HG03025 (cell line): ENCODE results near the gene LYPD6B.
A peak's percentile ranks its signal among the peaks of the same experiment; 100 is the strongest.

Experiments used
- ATAC-seq: cut with Tn5 transposase; IDR thresholded peaks from one replicate; pipeline ENCODE4 v1.9.1; 2021; ENCODE audit warnings: mild to moderate bottlenecking, moderate library complexity; ENCODE audit not compliant: unreplicated experiment, low FRiP score

The LYPD6B gene

GRCh38 chr2:149152469-149152953 lies 114.0 kb downstream of the LYPD6B start:
- ATAC-seq: no peak

DNA sequence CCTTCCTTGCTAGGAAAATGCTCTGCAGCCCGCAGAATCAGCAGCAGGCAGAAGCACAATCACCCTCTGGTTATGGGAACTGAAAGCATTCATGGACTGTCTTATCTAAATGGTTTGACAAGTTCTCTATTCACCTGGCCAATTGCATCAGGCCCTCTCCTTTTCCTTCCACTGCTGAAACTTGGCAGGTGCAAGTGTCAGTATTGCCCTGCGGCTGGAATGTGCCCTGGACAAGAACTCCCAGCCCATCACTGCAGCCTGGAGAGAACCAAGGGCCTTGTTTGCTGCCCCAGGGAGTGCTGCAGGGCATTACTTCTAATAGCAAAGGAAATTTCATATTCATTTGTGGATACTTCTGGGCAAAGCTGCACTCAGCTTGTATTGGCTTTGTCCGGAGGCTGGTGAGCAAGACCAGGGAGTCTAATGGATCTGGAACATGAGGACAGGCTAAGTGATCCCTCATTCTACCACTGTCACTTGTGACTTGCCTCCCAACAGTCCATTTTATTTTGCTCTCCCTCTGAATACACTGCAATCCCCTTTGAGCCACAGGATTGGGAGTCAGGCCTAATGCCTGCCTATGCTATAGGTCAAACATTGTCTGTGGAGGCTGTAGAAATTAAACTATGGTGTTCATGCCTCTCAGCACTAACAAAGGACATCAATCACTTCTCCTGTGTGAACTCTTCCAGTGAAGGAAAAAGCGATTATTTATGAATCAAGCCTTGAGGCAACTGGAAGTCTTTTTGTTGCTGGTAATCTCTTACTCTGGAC lies 116.9 kb downstream of the LYPD6B start:
- no peak for ATAC-seq

- no peak for ATAC-seq
Observed at GRCh38 chr2:149155988-149156387, 117.5 kb downstream of the LYPD6B start.

DNA sequence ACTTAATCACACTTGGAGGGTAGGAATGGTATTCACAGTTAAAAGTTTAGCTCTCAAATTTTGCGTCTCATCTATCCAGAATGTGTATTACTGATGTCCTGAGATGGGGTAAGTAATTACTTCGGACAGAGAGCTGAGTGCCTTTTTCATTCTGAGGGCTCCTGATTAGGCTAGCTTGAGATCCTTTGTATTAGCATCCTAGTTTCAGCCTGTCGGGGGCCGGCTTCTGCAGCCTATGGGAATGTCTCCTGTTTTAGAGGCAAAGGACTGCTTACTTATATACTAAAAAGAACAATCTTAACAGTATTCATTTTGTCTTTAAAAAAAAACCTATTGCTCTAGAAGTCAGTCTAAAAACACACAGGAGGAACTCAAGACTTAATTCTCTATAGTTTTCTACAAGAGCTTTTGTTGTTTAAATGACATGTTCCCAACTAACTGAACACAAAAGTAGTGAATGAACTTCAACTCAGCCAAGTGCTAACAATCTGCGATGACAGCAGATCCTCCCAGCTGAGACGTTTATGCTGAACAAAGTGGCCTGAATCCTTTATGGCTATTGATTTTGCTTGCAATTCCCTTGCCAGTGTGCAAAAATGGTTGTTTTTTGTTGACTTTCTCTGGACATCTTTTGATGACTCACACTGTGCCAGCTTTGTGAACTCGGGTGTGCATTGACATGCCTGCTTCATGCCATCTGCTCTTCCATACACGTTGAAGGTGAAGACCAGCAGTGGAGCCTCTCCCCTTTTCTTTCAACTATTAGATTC lies 118.7 kb downstream of the LYPD6B start:
- ATAC-seq: no peak

DNA sequence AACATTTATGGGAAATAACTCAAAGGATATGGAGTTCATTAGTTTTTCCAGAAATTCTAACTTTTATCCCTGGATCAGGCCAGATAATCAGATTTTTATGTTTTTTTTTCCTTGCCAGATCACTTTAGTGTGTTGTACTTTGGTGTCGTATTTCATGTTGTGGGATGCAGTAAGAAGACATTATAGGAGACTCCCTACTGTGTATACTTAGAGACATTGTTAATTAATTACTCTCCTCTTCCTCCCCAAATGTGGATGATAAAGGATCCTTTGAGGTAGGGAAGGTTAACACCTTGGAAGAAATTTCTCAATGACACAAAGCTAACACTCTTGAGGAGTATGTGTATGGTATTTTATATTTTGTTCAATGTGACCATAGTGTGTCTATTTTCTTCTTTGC lies 120.5 kb downstream of the LYPD6B start:
- ATAC-seq: no peak

GRCh38 chr2:149160195-149160594 lies 121.7 kb downstream of the LYPD6B start:
- ATAC-seq: no peak

- ATAC-seq: peak; percentile 100
Observed at GRCh38 chr2:149160701-149161217, 122.3 kb downstream of the LYPD6B start.

DNA sequence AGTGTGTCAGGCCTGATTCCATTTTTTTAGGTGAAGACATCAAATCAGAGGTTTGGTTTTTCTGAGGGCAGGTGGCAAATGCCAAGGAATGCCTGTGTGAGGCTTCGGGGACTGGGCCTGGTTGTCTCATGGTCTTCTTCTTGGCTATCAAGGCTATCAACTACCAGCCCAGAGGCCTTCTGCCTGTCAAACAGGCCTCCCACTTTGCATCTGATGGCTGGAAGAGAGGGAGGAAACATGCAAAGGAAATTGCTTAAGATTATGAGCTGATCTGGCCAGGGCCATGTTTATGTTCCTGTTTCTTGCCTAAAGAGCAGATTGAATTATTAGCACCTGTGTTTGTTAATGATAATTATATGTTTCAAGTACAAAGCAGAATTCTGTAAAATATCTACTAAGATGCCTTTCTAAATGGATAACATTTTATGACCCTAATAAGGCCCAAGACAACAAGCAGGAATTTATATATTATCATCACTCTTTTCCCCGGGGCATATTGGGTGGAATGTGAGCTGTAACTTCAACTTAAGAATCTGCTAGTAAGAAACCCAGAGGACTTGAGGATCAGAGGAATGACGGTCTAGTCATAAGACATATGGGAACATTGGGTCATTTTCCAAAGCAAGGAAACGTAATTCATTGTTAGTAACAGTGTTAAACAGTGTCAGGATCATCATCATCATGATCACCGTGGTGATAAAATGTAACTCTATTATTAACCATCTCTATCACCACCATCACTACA lies 123.2 kb downstream of the LYPD6B start:
- ATAC-seq: no peak

GRCh38 chr2:149164296-149164695 lies 125.8 kb downstream of the LYPD6B start:
- no peak for ATAC-seq

DNA sequence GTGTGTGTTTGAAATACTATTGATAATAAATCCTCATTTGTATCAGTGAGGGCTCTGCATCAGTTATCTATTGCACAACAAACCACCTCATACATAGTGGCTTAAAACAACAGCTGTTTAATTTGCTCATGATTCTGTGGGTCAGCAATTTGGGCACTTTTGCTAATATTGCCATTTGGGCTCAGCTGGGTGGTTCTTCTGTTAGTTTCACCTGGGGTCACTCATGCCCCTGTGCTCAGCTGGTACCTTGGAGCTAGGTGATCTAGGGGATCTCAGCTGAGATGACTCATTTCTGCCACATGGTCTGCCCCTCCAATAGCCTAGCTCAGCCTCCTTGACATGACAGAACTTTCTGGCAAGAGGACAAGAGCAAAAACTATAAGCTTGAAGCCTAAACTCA lies 126.3 kb downstream of the LYPD6B start:
- no peak for ATAC-seq

DNA sequence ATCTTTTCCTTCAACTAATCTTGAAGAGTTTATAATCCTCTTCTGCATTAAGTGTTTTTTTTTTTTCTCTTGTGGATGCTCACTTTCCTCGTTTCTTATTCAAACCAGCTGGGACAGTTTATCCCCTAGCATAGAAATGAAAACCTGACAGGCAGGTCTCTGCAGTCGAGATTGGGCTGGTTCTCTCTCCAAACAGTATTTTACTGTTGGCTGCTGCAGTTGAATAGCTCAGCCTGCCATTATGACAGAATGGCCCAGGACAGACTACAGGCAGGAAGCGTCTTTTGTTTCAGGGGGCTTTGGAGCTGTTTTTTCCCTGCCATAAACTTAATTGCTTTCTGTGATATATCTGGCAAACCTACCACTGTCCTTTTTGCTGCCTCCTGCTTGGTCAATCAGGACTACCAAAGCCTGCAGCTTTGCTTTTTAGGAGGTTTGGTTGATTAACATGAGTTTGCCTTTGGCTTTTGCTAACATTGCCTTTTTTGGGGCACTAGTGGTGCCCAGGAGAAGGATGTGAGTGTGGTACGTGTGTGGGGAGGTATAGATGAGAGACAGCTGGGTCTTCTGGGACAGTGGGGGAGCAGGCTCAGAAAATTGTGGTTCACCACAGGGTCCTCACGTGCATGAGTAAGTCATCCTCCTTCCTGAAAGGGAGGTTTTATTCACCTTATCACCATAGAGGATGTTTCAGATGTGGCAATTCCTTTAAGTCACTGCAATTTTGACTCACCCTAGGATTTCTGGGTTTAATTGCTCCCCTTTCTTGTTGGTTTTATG lies 128.7 kb downstream of the LYPD6B start:
- no peak for ATAC-seq

DNA sequence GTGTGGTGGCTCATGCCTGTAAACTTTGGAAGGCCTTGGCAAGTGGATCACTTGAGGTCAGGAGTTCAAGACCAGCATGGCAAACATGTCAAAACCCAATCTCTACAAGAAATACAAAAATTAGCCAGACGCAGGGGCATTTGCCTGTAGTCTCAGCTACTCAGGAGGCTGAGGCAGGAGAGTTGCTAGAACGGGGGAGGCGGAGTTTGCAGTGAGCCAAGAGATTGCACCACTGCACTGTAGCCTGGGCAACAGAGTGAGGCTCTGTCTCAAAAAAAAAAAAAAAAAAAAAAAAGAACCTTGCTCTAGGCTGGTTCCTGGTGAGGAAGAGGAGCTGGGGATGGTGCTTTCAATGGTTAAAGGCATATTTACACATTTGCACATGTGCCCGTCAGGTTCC lies 129.4 kb downstream of the LYPD6B start:
- ATAC-seq: no peak

DNA sequence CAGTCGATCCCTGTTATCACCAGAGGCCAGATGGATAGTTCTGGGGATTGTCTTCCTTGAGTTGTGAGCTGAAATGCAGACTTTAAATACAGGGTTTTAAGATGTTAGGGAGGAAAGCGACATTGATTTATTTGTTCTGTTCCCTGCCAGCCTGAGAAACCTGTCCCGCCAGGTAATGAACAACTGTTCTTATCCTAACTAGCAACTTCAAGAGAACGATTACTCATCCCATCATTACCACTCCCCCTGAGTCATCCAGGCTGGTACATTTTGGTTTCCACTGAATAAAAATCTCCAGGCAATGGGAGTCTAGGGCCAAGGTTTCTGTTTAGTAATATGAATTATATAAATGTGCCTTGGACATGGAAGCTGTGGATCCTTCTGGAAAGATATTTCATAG lies 131.2 kb downstream of the LYPD6B start:
- no peak for ATAC-seq

DNA sequence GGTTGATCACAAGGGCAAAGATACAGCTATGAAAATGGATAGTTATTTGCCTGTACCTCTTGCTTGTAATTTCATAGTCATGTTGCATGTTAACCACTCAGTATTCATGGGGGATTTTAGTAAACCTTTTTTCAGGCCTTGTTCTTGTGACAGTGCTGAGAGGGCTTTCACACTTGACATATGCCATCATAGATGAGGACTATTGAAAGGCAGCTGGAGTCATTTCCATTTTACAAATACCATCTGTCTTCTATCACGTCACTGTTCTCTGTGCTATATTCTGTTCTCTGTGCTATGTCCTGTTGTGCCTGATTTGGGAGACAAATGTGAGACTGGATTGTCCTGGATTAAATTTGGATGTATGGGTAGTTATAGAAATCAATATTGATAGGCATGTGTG lies 131.7 kb downstream of the LYPD6B start:
- ATAC-seq: no peak

- ATAC-seq: no peak
Observed at GRCh38 chr2:149170911-149171310, 132.4 kb downstream of the LYPD6B start.

DNA sequence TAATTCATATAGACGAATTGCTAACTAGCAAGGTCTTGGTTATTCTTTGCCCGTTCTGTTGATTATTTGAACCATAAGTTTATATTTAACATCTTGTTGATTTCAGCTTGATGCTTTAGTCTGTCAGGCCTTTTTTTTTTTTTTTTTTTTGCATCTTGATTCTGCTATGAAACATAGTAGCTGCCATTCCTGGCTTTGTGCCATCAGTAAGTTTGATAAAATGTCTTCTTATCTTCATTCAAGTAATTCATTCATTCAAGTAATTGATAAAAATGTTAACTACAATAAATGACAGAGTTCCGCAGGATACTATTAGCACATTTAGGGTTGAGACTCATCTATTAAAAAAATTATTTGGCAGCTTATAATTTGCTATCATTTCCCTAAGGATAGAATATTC lies 134.7 kb downstream of the LYPD6B start:
- no peak for ATAC-seq

DNA sequence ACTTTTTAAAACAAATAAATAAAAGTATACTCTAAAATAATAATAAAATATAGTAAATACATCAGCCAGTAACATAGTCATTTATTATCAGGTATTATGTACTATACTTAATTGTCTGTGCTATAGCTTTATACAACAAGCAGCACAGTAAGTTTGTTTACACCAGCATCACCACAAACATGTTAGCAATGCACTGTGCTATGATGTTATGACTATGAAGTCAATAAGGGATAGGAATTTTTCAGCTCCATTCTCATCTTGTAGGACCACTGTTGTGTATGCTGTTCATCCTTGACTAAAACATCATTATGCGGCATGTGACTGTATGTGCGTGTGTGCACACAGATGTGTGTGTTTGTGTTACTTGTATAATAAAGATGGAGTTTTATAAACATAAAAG lies 137.5 kb downstream of the LYPD6B start:
- no peak for ATAC-seq

DNA sequence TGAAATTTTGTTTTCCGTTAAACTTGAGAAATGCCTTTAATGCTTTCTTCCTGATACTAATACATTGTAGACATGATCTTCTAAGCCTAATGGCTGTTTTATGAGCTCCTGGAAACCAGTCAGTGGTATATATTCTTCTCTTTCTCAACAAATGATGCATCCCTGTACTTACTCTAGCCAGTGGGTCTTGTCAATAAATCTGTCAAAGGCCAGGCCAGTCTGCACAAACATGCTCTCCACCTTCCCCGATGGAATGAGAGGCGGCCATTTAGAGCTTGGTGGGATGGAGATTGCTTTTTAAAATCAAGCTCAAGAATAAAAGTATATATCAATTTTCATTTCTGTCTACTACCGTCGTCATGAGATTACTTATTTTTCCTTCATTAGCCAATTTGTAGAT lies 140.1 kb downstream of the LYPD6B start:
- ATAC-seq: no peak

DNA sequence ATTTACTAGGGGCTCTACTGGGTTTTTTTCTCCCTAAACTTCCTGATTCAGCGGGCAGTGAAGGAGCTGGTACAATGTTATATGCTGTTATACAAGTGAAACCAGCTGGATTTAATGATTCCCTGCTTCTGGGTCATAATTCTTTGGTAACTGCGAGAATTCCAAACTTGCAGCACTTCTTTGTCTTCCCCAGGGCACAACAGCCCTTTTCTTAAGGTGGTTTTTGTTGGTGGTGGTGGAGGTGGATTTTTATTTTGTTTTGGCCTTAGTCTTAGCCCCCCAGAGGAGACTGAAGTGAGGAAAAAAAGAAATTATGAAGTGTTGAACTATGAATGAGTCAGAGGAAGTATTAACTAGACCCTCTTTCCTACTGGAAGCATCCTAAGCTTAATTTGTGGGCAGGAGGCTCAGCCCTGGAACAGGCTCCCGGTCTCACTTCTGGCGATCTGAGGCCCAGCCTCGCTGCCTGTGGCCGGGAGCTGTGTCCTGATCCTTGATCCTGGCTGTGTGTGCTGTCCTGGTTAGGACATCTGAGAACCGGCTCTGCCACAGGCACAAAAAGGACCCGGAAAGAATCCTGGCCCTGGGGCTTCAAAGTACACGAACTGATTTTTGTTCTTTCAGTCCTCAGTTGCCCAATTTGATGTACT lies 141.9 kb downstream of the LYPD6B start:
- no peak for ATAC-seq

- no peak for ATAC-seq
Observed at GRCh38 chr2:149183187-149183586, 144.7 kb downstream of the LYPD6B start.
